HG03039 (cell line): ENCODE data around the gene WNT7B.

Experiments
- ATAC-seq: cut with Tn5 transposase; IDR thresholded peaks from one replicate; pipeline ENCODE4 v1.9.1; 2021; ENCODE audit warnings: mild to moderate bottlenecking, moderate library complexity; ENCODE audit not compliant: unreplicated experiment

Gene WNT7B

GRCh38 chr22:45879552-45879949 lies 97.4 kb downstream of the WNT7B start:
- no peak for ATAC-seq

- no peak for ATAC-seq
Measured at GRCh38 chr22:45878901-45879551, 97.9 kb downstream of the WNT7B start.

- no peak for ATAC-seq
Measured at GRCh38 chr22:45878051-45878781, 98.7 kb downstream of the WNT7B start.

- ATAC-seq = no peak
Measured at GRCh38 chr22:45877651-45878050, 99.3 kb downstream of the WNT7B start.

GRCh38 chr22:45877036-45877380 lies 100.0 kb downstream of the WNT7B start:
- ATAC-seq = no peak

- ATAC-seq = no peak
Measured at GRCh38 chr22:45876136-45877035, 100.6 kb downstream of the WNT7B start.

GRCh38 chr22:45872659-45873263 lies 104.2 kb downstream of the WNT7B start:
- no peak for ATAC-seq

GRCh38 chr22:45871721-45872120 lies 105.2 kb downstream of the WNT7B start:
- no peak for ATAC-seq
